K562 (cell line): ENCODE results near the gene HBP1. TPM values are rescaled to one million over a fixed set of nuclear protein-coding genes. Genes with fewer than 3 reads are reported as not detected.

Source experiments
- CLOCK ChIP-seq: fragments of 250-450 bp; sonication (Bioruptor Pico); IDR thresholded peaks from 2 replicates; pipeline ENCODE4 v1.4.0; 2020; ENCODE audit warnings: mild to moderate bottlenecking, moderate library complexity, borderline replicate concordance
- GMEB1 ChIP-seq: fragments of 250-450 bp; sonication (Bioruptor Pico); IDR thresholded peaks from 2 replicates; pipeline ENCODE4 v1.4.0; 2020; ENCODE audit warnings: mild to moderate bottlenecking
- MGA ChIP-seq: fragments of 450-650 bp; IDR thresholded peaks from 2 replicates; pipeline ENCODE4 v1.6.1; 2016; ENCODE audit warnings: mild to moderate bottlenecking, moderate library complexity
- TEAD2 ChIP-seq: fragments of 450-650 bp; IDR thresholded peaks from 2 replicates; pipeline ENCODE4 v1.6.1; 2016; ENCODE audit warnings: missing genetic modification characterization, control low read depth, missing compliant biosample characterization
- ZNF253 ChIP-seq: fragments of 250-450 bp; sonication (Bioruptor Pico); conservative IDR thresholded peaks from 2 replicates; pipeline ENCODE4 v1.6.1; 2021; ENCODE audit warnings: mild to moderate bottlenecking
- ZNF41 ChIP-seq: fragments of 250-450 bp; sonication (Bioruptor Pico); conservative IDR thresholded peaks from 2 replicates; pipeline ENCODE4 v1.4.0; 2020; ENCODE audit warnings: mild to moderate bottlenecking
- polyA plus RNA-seq, 8 experiments: library from polyadenylated mRNA; depleted of rRNA in 4 of 8; stranded (reverse) in 5 of 8; unstranded in 3 of 8; fragments of >200 nt; fragmentation: Nextera tagmentation in 2 of 8; fragmentation: Illumina TruSeq in 1 of 8; extraction: Ambion mirVana in 2 of 8; extraction: Trizol in 1 of 8; gene quantifications; 2 replicates each; pipeline versions ENCODE4 v1.2.1 to v1.2.3, GENCODE V29; 2011 to 2014; ENCODE audit warnings: inconsistent platforms in 1 of 8, missing spikeins in 1 of 8
- total RNA-seq, 7 experiments: library from RNA; depleted of rRNA in 6 of 7; stranded (reverse); fragments of >200 nt in 6 of 7; fragmentation: Illumina TruSeq in 2 of 7; extraction: Trizol in 2 of 7; gene quantifications; 2 replicates each; pipeline versions ENCODE4 v1.2.1 to v1.2.3, GENCODE V29; 2011 to 2021; ENCODE audit warnings: low replicate concordance in 1 of 7

HBP1 gene
- total and polyA plus RNA-seq, 9 of the 15 experiments (the other 6 are each of a cell fraction or from before 2014, with no cell fraction given), result 18.7 to 59.9 (median 27.0) TPM

- TF ChIP-seq ZNF253 (CRISPR knock-in tag) (no peak), CLOCK (no peak), MGA (no peak), TEAD2 (no peak), ZNF41 (CRISPR knock-in tag) (no peak), GMEB1 (no peak)
Measured at GRCh38 chr7:107125475-107125874, 43.3 kb upstream of the HBP1 start (continued).
